C4-2B (cell line): ENCODE measurements around the gene ADGRD1.

Experiments used
- CTCF ChIP-seq: fragments of 450-650 bp; conservative IDR thresholded peaks from 2 replicates; pipeline ENCODE4 v1.5.1; 2017; ENCODE audit warnings: mild to moderate bottlenecking
- ZFX ChIP-seq: fragments of 450-650 bp; IDR thresholded peaks from 2 replicates; pipeline ENCODE4 v1.6.1; 2017

GRCh38 chr12:131116468-131117117 is 162.9 kb downstream of the ADGRD1 start:
- peak; percentile 75 for TF ChIP-seq CTCF
- TF ChIP-seq ZFX, result no peak
